GM18867 (cell line): ENCODE results near the gene POU6F2.
"Not testable (repeated sequence)": the region's sequence is repeated elsewhere in the genome, so short reads cannot be mapped to it uniquely, and the experiment has no call there.

Experiments
- ATAC-seq: cut with Tn5 transposase; IDR thresholded peaks from one replicate; pipeline ENCODE4 v1.9.1; 2021; ENCODE audit warnings: mild to moderate bottlenecking, moderate library complexity; ENCODE audit not compliant: unreplicated experiment

The POU6F2 gene

DNA sequence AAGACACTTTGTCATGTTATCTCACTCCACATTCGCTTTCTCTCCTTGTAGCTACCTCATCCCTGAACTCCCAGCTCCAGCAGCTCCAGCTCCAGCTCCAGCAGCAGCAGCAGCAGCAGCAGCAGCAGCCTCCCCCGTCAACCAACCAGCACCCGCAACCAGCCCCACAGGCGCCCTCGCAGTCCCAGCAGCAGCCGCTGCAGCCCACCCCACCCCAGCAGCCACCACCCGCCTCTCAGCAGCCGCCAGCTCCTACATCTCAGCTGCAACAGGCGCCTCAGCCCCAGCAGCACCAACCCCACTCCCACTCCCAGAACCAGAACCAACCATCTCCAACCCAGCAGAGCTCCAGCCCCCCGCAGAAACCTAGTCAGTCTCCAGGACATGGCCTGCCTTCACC, 361.9 kb downstream of the POU6F2 start:
- no peak for ATAC-seq

DNA sequence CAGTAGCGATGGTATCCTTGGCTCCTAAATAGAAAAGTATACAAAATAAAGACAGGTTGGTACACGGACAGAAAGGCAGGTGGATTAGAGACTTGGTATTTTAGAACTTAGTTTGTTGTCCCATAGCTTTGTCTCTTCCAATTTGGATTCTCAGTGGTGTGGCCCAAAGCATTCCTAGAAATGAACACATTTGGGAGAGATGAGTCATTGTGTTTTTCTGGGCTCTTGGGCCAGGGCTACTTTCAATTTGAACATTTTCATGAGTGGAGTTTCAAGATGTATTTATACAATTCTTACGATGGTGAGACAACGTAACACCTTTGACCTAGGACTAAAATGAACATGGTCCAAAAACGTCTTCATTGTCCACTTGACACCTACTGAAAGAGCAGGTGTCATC, 363.4 kb downstream of the POU6F2 start:
- ATAC-seq: no peak

DNA sequence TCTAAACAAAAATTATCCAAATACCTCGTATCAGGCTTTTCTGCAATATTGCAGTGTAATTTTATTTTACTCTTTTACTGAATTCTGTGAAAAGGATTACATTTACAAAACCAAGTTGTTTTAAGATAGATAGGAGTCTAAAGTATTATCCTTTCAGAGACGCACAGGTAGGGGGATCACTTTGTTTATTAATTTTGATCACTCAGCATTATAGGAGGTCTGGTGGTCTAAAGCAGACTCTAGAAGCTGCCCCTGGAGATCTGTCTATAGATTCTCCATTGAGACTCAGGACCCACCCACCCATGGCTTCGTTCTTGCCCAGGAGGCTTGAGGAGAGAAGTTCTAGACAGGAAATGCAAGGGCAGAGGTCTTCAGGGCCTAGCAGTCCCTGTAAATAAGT, 365.1 kb downstream of the POU6F2 start:
- no peak for ATAC-seq

DNA sequence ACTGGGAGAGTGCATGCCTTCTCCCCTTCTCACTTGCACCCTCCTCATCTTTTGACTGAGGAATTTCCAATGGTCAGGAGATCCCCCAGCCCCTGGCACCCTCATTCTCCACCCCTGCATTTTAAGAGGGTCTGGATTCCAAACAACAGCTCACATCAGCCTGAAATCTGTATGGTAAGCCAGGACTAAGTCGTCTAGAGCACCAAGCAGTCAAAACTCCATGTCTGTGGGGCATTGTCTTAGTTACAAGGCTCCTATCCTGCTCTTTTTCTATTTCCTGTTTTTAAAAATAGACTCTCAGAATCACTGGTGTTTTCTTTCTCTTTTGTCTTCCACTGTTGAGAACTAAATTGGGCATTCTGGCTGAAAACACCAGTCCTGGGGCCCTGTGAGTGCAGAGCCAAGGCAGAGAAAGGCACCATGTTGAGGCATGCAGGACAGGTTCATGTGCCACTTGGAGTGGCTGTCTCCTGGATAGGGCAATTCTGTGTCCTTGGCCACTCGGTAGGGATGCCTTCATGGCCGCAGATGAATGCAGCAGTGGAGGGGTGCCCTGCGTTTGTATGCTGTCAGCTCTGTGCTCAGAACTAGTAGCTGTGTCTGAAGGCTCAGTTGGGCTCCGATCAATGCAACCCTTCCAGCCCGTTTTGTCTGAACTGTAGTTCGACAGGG, 371.9 kb downstream of the POU6F2 start:
- ATAC-seq: no peak

DNA sequence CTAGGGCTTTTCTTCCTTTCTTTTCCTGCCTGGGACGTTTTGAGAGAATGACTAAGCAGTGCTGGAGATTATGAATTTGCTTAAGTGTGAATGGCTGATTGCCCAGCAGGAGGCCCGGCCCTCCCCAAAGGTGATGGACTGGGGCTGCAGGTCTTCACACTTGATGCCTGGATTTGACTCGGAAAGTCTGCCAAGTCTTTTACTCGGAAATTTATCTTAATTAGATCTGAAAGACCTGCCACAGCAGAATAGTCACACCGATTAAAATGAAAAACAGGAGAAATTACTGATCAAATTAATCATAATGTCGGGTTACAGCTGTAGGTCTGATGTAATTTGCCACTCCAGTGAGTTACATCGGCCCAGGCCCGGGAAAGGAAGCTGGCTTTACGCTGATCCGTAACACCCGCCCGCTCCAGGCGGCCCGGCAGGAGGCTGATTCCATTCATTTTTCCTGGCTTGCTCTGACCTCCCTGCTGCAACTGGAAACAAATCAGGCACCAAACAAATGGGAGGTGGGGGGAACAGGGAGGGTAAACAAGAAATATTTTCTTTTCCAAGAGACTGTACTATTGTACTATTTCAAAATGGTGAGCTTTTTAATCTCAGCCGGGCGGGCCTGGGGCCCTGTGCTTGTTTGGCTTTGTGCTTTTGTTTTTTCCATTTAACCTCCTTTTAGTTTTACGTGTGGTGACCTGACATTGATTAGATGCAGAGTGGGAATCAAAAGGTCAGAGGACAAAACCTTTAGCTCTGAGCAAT, 376.1 kb downstream of the POU6F2 start:
- no peak for ATAC-seq

DNA sequence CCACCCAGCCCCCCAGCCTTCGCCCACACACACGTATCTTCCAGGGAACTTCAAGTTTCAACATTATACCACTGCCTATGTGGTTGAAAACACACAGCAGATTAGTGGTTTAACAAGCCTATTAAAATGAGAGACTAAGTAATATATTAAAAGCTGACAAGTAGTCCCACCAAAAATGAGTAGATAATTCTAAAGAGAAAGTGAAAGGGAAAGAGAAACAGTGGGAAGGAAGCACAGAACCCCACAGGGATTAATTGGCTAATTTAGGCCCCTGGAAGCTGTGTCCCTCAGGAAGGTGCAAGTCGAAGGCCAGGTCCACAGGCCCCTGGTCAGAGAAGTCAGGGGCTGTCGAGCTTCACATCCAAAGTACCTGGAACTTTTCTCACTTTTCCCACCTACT, 378.0 kb downstream of the POU6F2 start:
- peak; percentile 44 for ATAC-seq

DNA sequence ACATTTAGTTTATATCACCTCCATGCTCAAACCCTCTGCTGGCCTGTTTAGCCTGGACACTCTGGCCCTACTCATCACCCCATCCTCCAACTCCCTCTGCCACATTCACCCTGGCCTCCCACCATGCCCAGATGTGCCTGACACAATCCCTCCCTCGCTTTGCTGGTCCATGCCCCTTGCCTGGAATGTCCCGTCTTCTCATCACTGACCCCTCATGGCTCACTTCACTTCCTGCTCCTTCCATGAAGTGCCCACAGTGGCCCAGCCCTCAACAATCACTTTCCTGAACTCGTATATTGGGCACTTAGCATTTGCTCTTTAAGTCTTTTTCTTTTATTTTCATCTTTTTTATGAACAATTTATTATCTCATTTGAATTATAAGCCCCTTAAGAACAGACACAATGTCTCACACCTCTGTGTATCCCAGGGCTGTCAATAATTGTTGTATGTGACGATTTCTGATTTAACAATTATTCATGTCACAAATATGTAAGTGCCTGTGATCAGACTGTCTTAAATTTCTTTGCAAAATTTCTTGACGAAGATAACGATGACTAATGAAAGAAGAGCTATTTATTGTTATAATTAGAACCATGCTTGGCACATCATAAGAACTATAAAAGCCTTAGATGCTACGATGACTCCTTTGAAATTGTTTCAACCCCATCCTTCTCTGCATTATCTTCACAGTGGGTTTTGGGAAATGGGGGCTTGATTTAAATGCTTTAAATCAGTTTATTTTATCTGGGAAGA, 378.6 kb downstream of the POU6F2 start:
- no peak for ATAC-seq

DNA sequence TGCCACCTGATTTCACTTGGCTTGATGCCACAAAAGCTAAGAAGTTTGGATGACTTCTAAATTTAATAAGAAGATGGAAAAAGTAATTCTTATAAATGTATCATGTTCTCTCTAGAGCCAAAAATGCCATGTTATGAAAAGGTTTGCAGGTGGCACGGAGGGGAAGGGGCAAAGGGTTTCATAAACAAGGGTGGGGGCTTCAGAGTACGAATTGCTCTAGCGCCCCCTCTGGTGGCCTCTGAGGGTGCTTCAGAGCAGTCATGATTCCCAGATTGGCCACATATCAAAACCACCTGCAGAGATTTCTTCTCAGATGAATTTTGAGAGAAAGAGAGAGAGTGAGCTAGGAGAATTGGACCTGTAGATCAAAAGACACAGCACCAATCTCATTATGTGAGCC, 379.9 kb downstream of the POU6F2 start:
- no peak for ATAC-seq

DNA sequence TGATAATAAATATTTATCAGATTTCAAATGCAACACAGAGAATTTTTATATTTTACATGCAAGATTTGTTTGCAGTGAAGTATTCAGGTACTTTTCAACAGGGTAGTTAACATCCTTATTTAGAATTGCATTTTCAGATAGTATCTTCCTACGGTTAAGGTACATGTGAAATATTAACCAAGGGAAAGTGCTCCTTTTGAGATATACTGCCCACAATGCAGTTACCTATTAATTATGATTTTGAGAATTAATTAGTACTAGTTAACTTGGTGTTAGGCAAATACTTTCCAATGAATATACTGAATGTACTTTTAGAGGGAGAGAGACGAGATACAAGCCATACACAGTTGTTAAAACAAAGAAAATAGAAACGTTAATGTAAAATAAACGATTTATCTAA, 382.3 kb downstream of the POU6F2 start:
- ATAC-seq: peak; percentile 44

DNA sequence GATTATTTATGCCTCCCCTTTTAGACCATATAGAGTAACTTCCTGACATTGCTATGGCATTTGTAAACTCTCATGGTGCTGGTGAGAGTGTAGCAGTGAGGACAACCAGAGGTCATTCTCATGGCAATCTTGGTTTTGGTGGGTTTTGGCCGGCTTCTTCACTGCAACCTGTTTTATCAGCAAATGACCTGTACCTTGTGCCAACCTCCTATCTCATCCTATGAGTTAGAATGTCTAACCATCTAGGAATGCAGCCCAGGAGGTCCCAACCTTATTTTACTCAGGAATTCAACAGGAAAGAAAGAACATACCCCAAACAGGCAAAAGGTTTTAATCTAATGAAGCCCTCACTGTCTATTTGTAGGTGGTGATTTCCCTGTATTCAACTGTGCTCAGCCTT, 383.1 kb downstream of the POU6F2 start:
- ATAC-seq: no peak

DNA sequence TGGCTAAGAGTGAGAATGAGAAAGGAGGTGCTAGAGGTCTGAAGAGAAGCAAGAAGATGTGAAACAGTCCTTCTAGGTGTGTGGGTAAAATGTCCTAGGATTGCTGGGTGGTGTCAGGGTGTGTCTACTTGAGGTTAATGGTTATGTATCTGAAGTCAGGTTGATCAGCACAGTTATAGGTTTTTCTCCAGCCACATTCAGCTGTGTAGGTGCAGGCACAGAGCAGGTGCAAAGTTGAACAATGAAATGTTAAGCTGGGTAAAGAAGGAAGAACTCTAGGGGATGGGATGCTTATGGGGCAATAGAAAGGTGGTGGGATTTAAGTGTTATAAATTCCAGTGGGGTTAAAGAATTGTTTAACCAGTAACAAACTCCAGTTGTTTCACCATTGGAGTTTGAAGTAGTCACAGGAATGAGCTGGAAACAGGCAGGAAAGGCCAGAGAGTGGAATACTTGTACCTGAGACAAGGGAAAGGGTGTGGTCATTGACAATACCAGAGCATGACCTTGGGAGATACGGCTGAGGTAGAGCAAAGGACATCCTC, 388.1 kb downstream of the POU6F2 start:
- ATAC-seq: no peak

DNA sequence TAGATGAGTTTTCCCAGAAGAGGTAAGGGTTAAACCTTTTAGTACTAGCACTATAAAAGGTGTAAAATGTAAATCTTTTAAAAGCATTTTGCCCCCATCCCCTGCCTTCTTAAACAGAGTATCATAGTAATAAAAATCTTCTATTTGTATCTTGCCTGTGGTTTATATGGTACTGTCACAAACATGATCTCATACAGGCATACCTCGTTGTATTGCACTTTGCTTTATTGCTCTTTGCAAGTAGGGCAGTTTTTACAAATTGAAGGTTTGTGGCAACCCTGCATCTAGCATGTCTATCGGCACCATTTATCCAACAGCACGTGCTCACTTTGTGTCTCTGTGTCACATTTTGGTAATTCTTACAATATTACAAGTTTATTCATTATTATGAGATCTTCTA, 389.7 kb downstream of the POU6F2 start:
- ATAC-seq: no peak

DNA sequence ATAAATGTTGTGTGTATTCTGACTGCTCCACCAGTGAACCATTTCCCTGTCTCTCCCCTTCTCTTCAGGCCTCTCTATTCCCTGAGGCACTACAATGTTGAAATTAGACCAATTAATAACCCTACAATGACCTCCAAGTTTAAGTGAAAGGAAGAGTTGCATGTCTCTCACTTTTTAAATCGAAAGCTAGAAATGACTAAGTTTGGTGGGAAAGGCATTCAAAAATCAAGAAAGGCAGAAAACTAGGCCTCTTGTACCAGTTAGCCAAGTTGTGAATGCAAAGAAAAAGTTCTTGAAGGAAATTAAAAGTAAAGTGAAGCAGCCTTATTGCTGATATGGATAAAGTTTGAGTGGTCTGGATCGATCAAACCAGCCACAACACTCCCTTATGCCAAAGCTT, 390.2 kb downstream of the POU6F2 start:
- ATAC-seq: no peak

DNA sequence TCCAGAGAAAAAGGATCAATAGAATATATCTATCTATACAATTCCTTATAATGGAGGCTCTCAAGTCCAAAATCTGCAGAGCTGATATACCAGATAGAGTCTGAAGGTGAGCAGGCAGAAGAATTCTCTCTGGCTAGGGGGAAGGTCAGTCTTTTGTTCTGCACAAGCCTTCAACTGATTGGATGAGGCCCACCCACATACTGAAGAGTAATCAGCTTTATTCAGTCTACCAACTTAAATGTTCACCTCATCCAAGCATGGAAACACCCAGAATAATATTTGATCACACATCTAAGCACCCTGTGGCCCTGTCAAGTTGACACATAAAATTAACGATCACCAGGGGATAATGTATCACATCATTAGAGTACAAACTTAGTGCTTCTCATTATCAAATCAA, 394.7 kb downstream of the POU6F2 start:
- no peak for ATAC-seq

DNA sequence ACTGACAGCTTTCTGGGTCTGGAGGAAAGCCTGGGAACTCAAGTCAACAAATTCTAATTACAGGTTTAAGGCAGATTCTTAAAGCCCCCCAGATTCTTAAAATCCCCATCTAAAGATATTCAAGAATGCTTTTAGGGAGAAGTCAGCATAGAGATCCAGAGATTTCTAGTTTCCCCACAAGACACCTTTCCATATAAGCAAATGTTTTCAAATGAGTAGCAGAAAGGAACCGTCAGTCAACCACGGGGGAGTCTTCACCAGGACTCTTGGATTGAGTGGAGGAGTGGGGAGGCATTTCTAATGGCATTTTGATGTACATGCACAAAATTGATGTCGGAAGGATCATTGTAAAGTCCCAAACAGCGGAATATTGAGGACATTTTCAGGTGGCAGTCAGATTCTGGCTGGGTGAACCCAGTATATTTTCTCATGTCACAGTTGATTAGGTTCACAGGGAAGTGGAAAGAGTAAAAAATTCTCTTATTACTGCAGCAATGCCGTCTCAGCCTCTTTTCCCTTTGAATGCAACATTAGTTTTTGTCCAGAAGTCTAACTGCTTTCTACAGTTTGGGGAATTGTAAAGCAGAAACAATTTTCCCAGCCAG, 396.8 kb downstream of the POU6F2 start:
- no peak for ATAC-seq

DNA sequence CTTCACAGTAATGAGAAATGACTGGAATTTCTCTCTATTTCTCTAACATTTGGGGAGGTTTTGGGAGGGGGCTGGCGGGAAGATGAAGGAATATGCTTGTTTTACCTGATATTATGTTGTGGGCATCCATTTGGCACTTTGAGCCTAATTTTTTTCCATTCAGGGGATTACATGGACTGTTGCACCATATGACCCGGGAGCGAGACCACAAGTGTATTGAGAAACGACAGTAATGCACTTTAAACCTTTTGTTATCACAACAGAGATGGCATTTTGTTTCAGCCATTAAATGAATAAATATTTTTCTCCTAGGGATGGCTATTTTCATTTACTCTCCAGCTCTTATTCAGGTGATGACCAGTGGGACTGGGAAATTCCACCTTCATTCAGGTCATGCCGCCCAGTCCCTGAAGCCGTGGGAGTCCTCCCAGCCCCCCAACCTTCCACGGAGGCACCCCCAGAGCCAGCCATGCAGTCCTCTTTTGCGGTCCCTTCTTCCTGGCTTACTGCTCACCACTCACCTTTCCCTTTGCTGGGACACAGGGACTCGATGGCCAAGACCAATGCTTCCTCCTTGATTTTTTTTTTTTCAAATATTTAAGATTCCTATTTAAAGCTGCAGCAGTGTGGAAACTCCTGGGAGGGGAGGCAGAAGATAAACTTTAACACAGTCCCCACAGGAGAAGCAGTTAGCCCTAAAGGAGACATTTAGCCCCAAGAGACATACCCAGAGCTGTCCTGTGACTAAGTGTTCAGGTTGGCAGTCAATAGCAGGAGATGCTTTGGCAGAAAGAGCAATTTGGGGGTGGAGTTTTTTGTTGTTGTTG, 397.6 kb downstream of the POU6F2 start:
- ATAC-seq: no peak

DNA sequence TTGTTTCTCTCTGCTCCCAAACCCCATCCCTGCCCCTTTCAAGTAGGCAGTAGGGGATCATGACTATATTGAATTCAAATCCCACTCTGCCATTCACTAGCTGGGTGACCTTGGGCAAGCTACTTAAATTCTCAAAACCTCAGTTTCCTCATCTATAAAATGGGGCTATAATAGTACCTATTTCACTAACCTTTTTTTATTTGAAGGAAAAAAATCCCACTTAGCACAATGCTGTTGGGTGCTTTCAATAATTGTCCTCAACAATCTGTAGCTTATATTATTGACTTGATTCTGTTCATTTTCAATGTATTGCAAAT, 398.1 kb downstream of the POU6F2 start:
- ATAC-seq: no peak

DNA sequence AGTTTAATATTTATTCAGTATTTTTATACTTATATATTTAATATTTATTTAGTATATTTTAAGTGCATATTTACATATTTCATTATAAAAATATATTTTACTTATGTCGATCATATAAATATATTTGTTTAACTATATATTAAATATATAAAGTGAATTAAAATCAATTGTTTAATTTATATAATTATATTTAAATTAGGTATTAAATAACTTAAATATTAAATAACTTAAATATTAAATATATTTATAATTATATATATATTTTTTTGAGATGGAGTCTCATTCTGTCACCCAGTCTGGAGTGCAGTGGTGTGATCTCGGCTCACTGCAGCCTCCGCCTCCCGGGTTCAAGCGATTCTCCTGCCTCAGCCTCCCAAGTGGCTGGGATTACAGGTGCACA, 399.2 kb downstream of the POU6F2 start:
- not testable (repeated sequence) for ATAC-seq

DNA sequence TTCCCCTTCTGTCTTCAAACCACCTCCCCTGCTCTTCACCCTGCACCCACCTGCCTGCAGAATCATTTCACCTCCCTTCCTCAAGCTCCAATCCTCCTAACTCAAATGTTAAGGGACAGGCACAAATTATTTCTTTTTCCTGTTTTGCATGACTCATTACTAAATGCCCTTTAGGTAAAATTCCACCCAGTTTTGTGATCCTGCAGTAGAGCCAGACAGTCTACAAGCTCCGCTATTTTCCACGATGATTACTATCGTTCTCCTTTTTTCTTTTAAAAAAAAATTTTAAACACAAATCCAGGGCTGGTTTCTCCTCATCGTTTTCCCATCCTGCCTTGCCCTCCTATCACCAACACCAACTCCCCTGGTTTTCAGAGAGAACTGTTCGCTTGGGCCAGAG, 401.7 kb downstream of the POU6F2 start:
- ATAC-seq: no peak

DNA sequence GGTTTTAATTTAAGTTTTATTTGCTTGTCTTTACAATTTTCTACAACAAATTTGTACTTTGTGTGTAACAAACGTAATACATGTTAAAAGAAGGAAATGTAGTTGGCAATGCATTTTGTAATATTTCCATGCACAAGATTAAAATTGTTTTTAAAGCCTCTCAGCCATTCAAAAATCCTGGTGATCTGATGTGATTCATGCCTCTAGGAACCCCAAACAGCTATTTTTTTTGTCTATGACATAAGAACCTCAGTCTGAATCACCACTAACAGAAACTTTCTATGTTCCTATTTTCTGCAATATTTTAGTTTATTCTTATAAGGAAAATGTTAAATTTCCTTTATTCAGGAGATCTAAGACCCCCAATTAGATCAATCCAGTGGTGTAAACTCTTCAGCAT, 405.4 kb downstream of the POU6F2 start:
- no peak for ATAC-seq

DNA sequence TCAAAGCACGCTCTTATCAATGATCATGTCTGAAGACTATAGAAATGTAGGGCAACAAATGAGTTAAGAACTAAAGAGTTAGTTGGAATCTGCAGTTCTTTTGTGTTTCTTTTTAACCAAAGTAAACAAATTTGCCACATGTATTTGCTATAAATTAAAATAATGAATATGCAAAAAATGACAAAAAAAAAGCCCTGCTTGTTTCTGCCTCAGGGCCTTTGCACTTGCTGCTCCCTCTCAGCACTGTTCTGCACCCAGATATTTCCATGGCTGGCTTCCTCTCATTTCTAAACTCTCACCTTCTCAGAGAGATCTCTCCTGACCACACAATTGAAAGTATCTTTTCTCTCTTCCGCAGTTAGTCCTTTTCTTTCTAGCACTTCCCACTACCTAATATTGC, 406.7 kb downstream of the POU6F2 start:
- ATAC-seq: no peak
